Stimulated activated CD4-positive, alpha-beta T cell treated with anti-CD3 and anti-CD28 coated beads, TNF-alpha, amount 100 ng/mL, for 4 hours (primary cell): Measurements from ENCODE around the gene GNPTAB.
A peak's percentile ranks its signal among the peaks of the same experiment; 100 is the strongest.
"Not testable (repeated sequence)": the region's sequence is repeated elsewhere in the genome, so short reads cannot be mapped to it uniquely, and the experiment has no call there.

ENCODE experiments used
- DNase-seq, 3 experiments: peaks; one replicate each; pipeline ENCODE4 v3.0.0-alpha.2; 2020; ENCODE audit warnings: low read depth in 3 of 3

The GNPTAB gene

GRCh38 chr12:101737476-101737875, 93.3 kb downstream of the GNPTAB start:
- no peak for DNase-seq

- not testable (repeated sequence) for DNase-seq
Observed at GRCh38 chr12:101734482-101734881, 96.3 kb downstream of the GNPTAB start.

GRCh38 chr12:101733166-101733565, 97.6 kb downstream of the GNPTAB start:
- no peak for DNase-seq

- no peak for DNase-seq
Observed at GRCh38 chr12:101732318-101732717, 98.4 kb downstream of the GNPTAB start.

GRCh38 chr12:101729842-101730241, 100.9 kb downstream of the GNPTAB start:
- no peak for DNase-seq

GRCh38 chr12:101727098-101727497, 103.7 kb downstream of the GNPTAB start:
- DNase-seq: no peak

GRCh38 chr12:101722392-101722791, 108.4 kb downstream of the GNPTAB start:
- DNase-seq: no peak

- DNase-seq: no peak
Observed at GRCh38 chr12:101720118-101720517, 110.6 kb downstream of the GNPTAB start.

- DNase-seq: no peak
Observed at GRCh38 chr12:101719566-101719965, 111.2 kb downstream of the GNPTAB start.

GRCh38 chr12:101714877-101715444, 115.8 kb downstream of the GNPTAB start:
- DNase-seq: no peak

GRCh38 chr12:101713930-101714329, 116.8 kb downstream of the GNPTAB start:
- DNase-seq: no peak

GRCh38 chr12:101713059-101713682, 117.6 kb downstream of the GNPTAB start:
- no peak for DNase-seq

- no peak for DNase-seq
Observed at GRCh38 chr12:101710288-101710687, 120.5 kb downstream of the GNPTAB start.

- no peak for DNase-seq
Observed at GRCh38 chr12:101707131-101707782, 123.5 kb downstream of the GNPTAB start.

- no peak for DNase-seq
Observed at GRCh38 chr12:101706403-101706802, 124.4 kb downstream of the GNPTAB start.

GRCh38 chr12:101703487-101703886, 127.3 kb downstream of the GNPTAB start:
- no peak for DNase-seq

GRCh38 chr12:101700299-101700820, 130.4 kb downstream of the GNPTAB start:
- DNase-seq: no peak

- DNase-seq: no peak
Observed at GRCh38 chr12:101698800-101699347, 131.9 kb downstream of the GNPTAB start.

GRCh38 chr12:101697930-101698799, 132.6 kb downstream of the GNPTAB start:
- no peak for DNase-seq

GRCh38 chr12:101697197-101697929, 133.4 kb downstream of the GNPTAB start, which contains the start of gene CHPT1:
Gene CHPT1 (plus strand): TSS chr12:101697640. CDS start chr12:101697862, 222 bp downstream.
- peak; percentile 17 to 51 (median 37) for DNase-seq
